Omental fat pad (tissue), 4 donors: Measurements from ENCODE around the gene PLCB2. TPM values are rescaled to one million over a fixed set of nuclear protein-coding genes. Genes with fewer than 3 reads are reported as not detected.

ENCODE experiments used
- ATAC-seq: fragments of 150-250 bp; one replicate; pipeline ENCODE4 v1.9.1; 2016; ENCODE audit warnings: mild to moderate bottlenecking, moderate library complexity; ENCODE audit not compliant: low FRiP score
- DNase-seq: peaks from one replicate; pipeline ENCODE4 v3.0.0-alpha.2; 2019; ENCODE audit warnings: low spot score
- CTCF ChIP-seq, 3 donors: fragments of 450-650 bp; IDR thresholded peaks; one replicate each; pipeline ENCODE4 v1.5.1; 2016 to 2017; ENCODE audit warnings: antibody characterized with exemption in 3 of 3, mild to moderate bottlenecking in 3 of 3, moderate library complexity in 2 of 3
- total RNA-seq, 4 donors: library from RNA; depleted of rRNA; stranded (reverse); fragments of >200 nt; gene quantifications; one replicate each; pipeline ENCODE4 v1.1.0, GENCODE V29; 2016

PLCB2 gene
- total RNA-seq, 4 donors from 2014 or later, result 12.0 to 35.1 (median 25.0) TPM

- DNase-seq (no peak), ATAC-seq (no peak)
- TF ChIP-seq CTCF (IDR thresholded peaks at IDR 0.05), result no peak
Observed at GRCh38 chr15:40275523-40275922, 32.2 kb downstream of the PLCB2 start.

- ATAC-seq, result peak; percentile 79
- peak in 2 of 3 donors; percentile 99 to 100 for TF ChIP-seq CTCF (IDR thresholded peaks at IDR 0.05)
- peak; percentile 87 for DNase-seq
Observed at GRCh38 chr15:40274350-40275274, 33.1 kb downstream of the PLCB2 start.

- DNase-seq (no peak), ATAC-seq (no peak)
- no peak for TF ChIP-seq CTCF (IDR thresholded peaks at IDR 0.05)
Observed at GRCh38 chr15:40273428-40273827, 34.3 kb downstream of the PLCB2 start.

GRCh38 chr15:40272485-40273056, 35.2 kb downstream of the PLCB2 start:
- ATAC-seq, result no peak
- no peak for TF ChIP-seq CTCF (IDR thresholded peaks at IDR 0.05)
- DNase-seq, result no peak

GRCh38 chr15:40271685-40272484, 35.9 kb downstream of the PLCB2 start:
- TF ChIP-seq CTCF (IDR thresholded peaks at IDR 0.05), result no peak
- ATAC-seq (no peak), DNase-seq (no peak)

- DNase-seq (no peak), ATAC-seq (no peak)
- no peak for TF ChIP-seq CTCF (IDR thresholded peaks at IDR 0.05)
Observed at GRCh38 chr15:40270246-40270995, 37.3 kb downstream of the PLCB2 start.
